DND-41 (cell line): Measurements from ENCODE around the gene IER2.

ENCODE experiments used
- ATAC-seq: fragments of 200-7000 bp; cut with Tn5 transposase; 3 replicates; pipeline ENCODE4 v1.9.1; 2021; ENCODE audit warnings: low read depth; ENCODE audit not compliant: insufficient read depth
- DNase-seq: peaks from one replicate; pipeline ENCODE4 v3.0.0-alpha.2; 2020
- H2AFZ ChIP-seq: 2 replicates; pipeline ENCODE4 v1.6.0; 2012; ENCODE audit warnings: low read depth, low read length
- H3K27ac ChIP-seq: 2 replicates; pipeline ENCODE4 v1.5.1; 2012; ENCODE audit warnings: low read length, inconsistent platforms
- H3K27me3 ChIP-seq: fragments of 200-600 bp; sonication (generic); 2 replicates; pipeline ENCODE4 v1.6.0; 2012; ENCODE audit warnings: low read length, mild to moderate bottlenecking, inconsistent platforms; ENCODE audit not compliant: insufficient read depth, poor library complexity
- H3K36me3 ChIP-seq: 2 replicates; pipeline ENCODE4 v1.5.1; 2012; ENCODE audit warnings: low read length, inconsistent platforms; ENCODE audit not compliant: insufficient read depth
- H3K4me1 ChIP-seq: 2 replicates; pipeline ENCODE4 v1.5.1; 2012; ENCODE audit warnings: mild to moderate bottlenecking, low read length; ENCODE audit not compliant: insufficient read depth
- H3K4me2 ChIP-seq: 2 replicates; pipeline ENCODE4 v1.6.0; 2012; ENCODE audit warnings: mild to moderate bottlenecking, moderate library complexity, low read length, inconsistent platforms; ENCODE audit not compliant: insufficient read depth
- H3K4me3 ChIP-seq, 2 experiments: fragments of 200-600 bp in 1 of 2; shearing (Covaris generic) in 1 of 2; 2 replicates each; pipeline ENCODE4 v1.5.1; 2012 to 2016; ENCODE audit warnings: inconsistent platforms in 2 of 2, low read length in 2 of 2, mild to moderate bottlenecking in 2 of 2, low read depth in 1 of 2, moderate library complexity in 1 of 2
- H3K79me2 ChIP-seq: 2 replicates; pipeline ENCODE4 v1.6.0; 2012; ENCODE audit warnings: low read length, inconsistent platforms; ENCODE audit not compliant: insufficient read depth
- H3K9ac ChIP-seq: 2 replicates; pipeline ENCODE4 v1.6.0; 2012; ENCODE audit warnings: low read depth, mild to moderate bottlenecking, inconsistent platforms, low read length, moderate library complexity
- H3K9me3 ChIP-seq: 2 replicates; pipeline ENCODE4 v1.5.1; 2012; ENCODE audit warnings: low read length, moderate library complexity, mild to moderate bottlenecking, inconsistent platforms; ENCODE audit not compliant: insufficient read depth, severe bottlenecking
- H4K20me1 ChIP-seq: 2 replicates; pipeline ENCODE4 v1.6.0; 2012; ENCODE audit warnings: low read length; ENCODE audit not compliant: insufficient read depth
- CTCF ChIP-seq: IDR thresholded peaks from 2 replicates; pipeline ENCODE4 v1.5.1; 2012; ENCODE audit warnings: borderline replicate concordance, low read length, moderate library complexity, mild to moderate bottlenecking; ENCODE audit not compliant: poor library complexity, severe bottlenecking; ENCODE audit errors: extremely low read depth
- EZH2 ChIP-seq: IDR thresholded peaks from 3 replicates; pipeline ENCODE4 v1.6.1; 2012; ENCODE audit warnings: borderline replicate concordance, low read depth, mild to moderate bottlenecking, moderate library complexity, low read length, inconsistent platforms; ENCODE audit not compliant: severe bottlenecking

IER2 gene

GRCh38 chr19:13102416-13102665, 47.9 kb upstream of the IER2 start:
- Histone ChIP-seq H3K27me3 (peaks cover 9% of the 10 kb centered on the region), H3K36me3 (peaks cover 2% of the 10 kb centered on the region), H3K4me2 (peak overlapping the region; percentile 55), H3K9me3 (no peaks in the 10 kb centered on the region), H4K20me1 (no peaks in the 10 kb centered on the region), H2AFZ (peak overlapping the region; percentile 30; the same call in 1 of the 2 replicates), H3K27ac (no peak overlapping the region), H3K79me2 (no peaks in the 10 kb centered on the region), H3K4me1 (peaks cover 36% of the 10 kb centered on the region), H3K9ac (peak overlapping the region; percentile 44; the same call in 1 of the 2 replicates), H3K4me3 (peak overlapping the region in 1 of 2 experiments; percentile 48; a peak in 2 of 4 replicates)
- ATAC-seq (no peak), DNase-seq (no peak)
- TF ChIP-seq EZH2 (no peak), CTCF (no peak)

- peak; percentile 53 for TF ChIP-seq EZH2
- TF ChIP-seq CTCF: no peak
- ATAC-seq (no peak), DNase-seq (no peak)
- Histone ChIP-seq H3K79me2 (no peaks in the 10 kb centered on the region), H3K27ac (no peak within 1 kb of the TSS), H3K9ac (peak within 1 kb of the TSS; percentile 44; the same call in 1 of the 2 replicates), H3K4me2 (peak within 1 kb of the TSS; percentile 55), H3K4me3 (peak within 1 kb of the TSS in 1 of 2 experiments; percentile 48; a peak in 2 of 4 replicates), H3K36me3 (peaks cover 6% of the 10 kb centered on the region), H4K20me1 (no peaks in the 10 kb centered on the region), H3K9me3 (no peaks in the 10 kb centered on the region), H3K27me3 (peaks cover 9% of the 10 kb centered on the region), H2AFZ (peak within 1 kb of the TSS; percentile 30; the same call in 1 of the 2 replicates), H3K4me1 (peaks cover 36% of the 10 kb centered on the region)
Observed at GRCh38 chr19:13102666-13103580, 47.3 kb upstream of the IER2 start, which contains the start of gene LYL1. Gene LYL1, minus strand, starts transcription at chr19:13102858. Its CDS starts 1,687 bp downstream, at chr19:13101171.

- H3K9ac ChIP-seq: no peak overlapping the region
- no peaks in the 10 kb centered on the region for H3K79me2 ChIP-seq
- TF ChIP-seq EZH2 (no peak), CTCF (no peak)
- H2AFZ ChIP-seq: no peak overlapping the region
- DNase-seq (no peak), ATAC-seq (no peak; the same call in 2 of the 3 replicates)
- no peak overlapping the region for H3K4me2 ChIP-seq
- H3K27me3 ChIP-seq: peaks cover 9% of the 10 kb centered on the region
- no peak overlapping the region for H3K27ac ChIP-seq
- H3K4me3 ChIP-seq: no peak overlapping the region
- H3K9me3 ChIP-seq: no peaks in the 10 kb centered on the region
- no peaks in the 10 kb centered on the region for H4K20me1 ChIP-seq
- peaks cover 6% of the 10 kb centered on the region for H3K36me3 ChIP-seq
- H3K4me1 ChIP-seq: peaks cover 31% of the 10 kb centered on the region
Observed at GRCh38 chr19:13103581-13104359, 46.4 kb upstream of the IER2 start.
